Hematopoietic multipotent progenitor cell treated with erythropoietin and hydrocortisone succinate and interleukin-3 and kit ligand, for 15 days (in vitro differentiated cells): ENCODE results near the gene IFT25.
"Not testable (repeated sequence)": the region's sequence is repeated elsewhere in the genome, so short reads cannot be mapped to it uniquely, and the experiment has no call there.

Experiments used
- DNase-seq: peaks from one replicate; pipeline ENCODE4 v3.0.0-alpha.2; 2015; ENCODE audit warnings: low spot score

IFT25 gene

GRCh38 chr1:53945433-53946251, at the start of gene IFT25:
Gene IFT25, minus strand, starts transcription at chr1:53945699. Its CDS starts 5,617 bp downstream, at chr1:53940082.
- peak; percentile 96 for DNase-seq

- DNase-seq: not testable (repeated sequence)
These were observed 49.0 kb upstream of the IFT25 start for GRCh38 chr1:53994516-53994915.

- DNase-seq: no peak
These were observed 46.8 kb upstream of the IFT25 start for GRCh38 chr1:53992085-53992874.

- no peak for DNase-seq
These were observed 42.4 kb upstream of the IFT25 start for GRCh38 chr1:53987880-53988279.

- no peak for DNase-seq
These were observed 41.0 kb upstream of the IFT25 start for GRCh38 chr1:53986458-53986857.

GRCh38 chr1:53984726-53985125, 39.2 kb upstream of the IFT25 start:
- DNase-seq: no peak

- DNase-seq: no peak
These were observed 37.2 kb upstream of the IFT25 start for GRCh38 chr1:53982763-53983104.

GRCh38 chr1:53982034-53982762, 36.7 kb upstream of the IFT25 start:
- no peak for DNase-seq

- DNase-seq: no peak
These were observed 35.7 kb upstream of the IFT25 start for GRCh38 chr1:53981220-53981619.

GRCh38 chr1:53979712-53980450, 34.4 kb upstream of the IFT25 start:
- DNase-seq: no peak

- no peak for DNase-seq
These were observed 30.4 kb upstream of the IFT25 start for GRCh38 chr1:53975861-53976260.

GRCh38 chr1:53971718-53972117, 26.2 kb upstream of the IFT25 start:
- DNase-seq: no peak

GRCh38 chr1:53969323-53969722, 23.8 kb upstream of the IFT25 start:
- DNase-seq: not testable (repeated sequence)

- DNase-seq: no peak
These were observed 22.6 kb upstream of the IFT25 start for GRCh38 chr1:53968125-53968513.

- no peak for DNase-seq
These were observed 22.1 kb upstream of the IFT25 start for GRCh38 chr1:53967409-53968124.

- no peak for DNase-seq
These were observed 21.3 kb upstream of the IFT25 start for GRCh38 chr1:53966794-53967193.

GRCh38 chr1:53964109-53964508, 18.6 kb upstream of the IFT25 start:
- DNase-seq: no peak

GRCh38 chr1:53963460-53963859, 18.0 kb upstream of the IFT25 start:
- no peak for DNase-seq

GRCh38 chr1:53962395-53962794, 16.9 kb upstream of the IFT25 start:
- no peak for DNase-seq

- DNase-seq: peak; percentile 64
These were observed 14.3 kb upstream of the IFT25 start for GRCh38 chr1:53959664-53960250.
